H9 (cell line): ENCODE data around the gene PLEKHG2. TPM values are rescaled to one million over a fixed set of nuclear protein-coding genes. Genes with fewer than 3 reads are reported as not detected.

Experiments
- DNase-seq: peaks from one replicate; pipeline ENCODE4 v3.0.0-alpha.2; 2017
- H2AFZ ChIP-seq: one replicate; pipeline ENCODE4 v1.6.1; 2013; ENCODE audit warnings: mild to moderate bottlenecking, low read length, control low read depth, moderate library complexity
- H2AK5ac ChIP-seq: 2 replicates; pipeline ENCODE4 v1.6.1; 2013; ENCODE audit warnings: low read length, control low read depth, mixed read lengths; ENCODE audit not compliant: insufficient read length
- H2BK120ac ChIP-seq: one replicate; pipeline ENCODE4 v1.6.1; 2013; ENCODE audit warnings: low read depth, mild to moderate bottlenecking, low read length, control low read depth, inconsistent platforms; ENCODE audit not compliant: poor library complexity, severe bottlenecking
- H2BK12ac ChIP-seq: 2 replicates; pipeline ENCODE4 v1.6.1; 2013; ENCODE audit warnings: low read length, control low read depth, mixed read lengths, low read depth; ENCODE audit not compliant: insufficient read length
- H2BK15ac ChIP-seq: 2 replicates; pipeline ENCODE4 v1.6.1; 2013; ENCODE audit warnings: low read depth, low read length, control low read depth
- H2BK20ac ChIP-seq: one replicate; pipeline ENCODE4 v1.6.1; 2013; ENCODE audit warnings: low read depth, mild to moderate bottlenecking, low read length, control low read depth, inconsistent platforms; ENCODE audit not compliant: poor library complexity, severe bottlenecking
- H2BK5ac ChIP-seq: 2 replicates; pipeline ENCODE4 v1.6.1; 2013; ENCODE audit warnings: low read length, control low read depth, mixed read lengths; ENCODE audit not compliant: insufficient read length
- H3K14ac ChIP-seq: 2 replicates; pipeline ENCODE4 v1.6.1; 2013; ENCODE audit warnings: low read length, control low read depth; ENCODE audit not compliant: insufficient read depth
- H3K18ac ChIP-seq: 2 replicates; pipeline ENCODE4 v1.6.1; 2013; ENCODE audit warnings: low read depth, mild to moderate bottlenecking, mixed read lengths, low read length, control low read depth; ENCODE audit not compliant: insufficient read length
- H3K23ac ChIP-seq: 2 replicates; pipeline ENCODE4 v1.6.1; 2013; ENCODE audit warnings: low read length, control low read depth, mixed read lengths, low read depth; ENCODE audit not compliant: insufficient read length
- H3K23me2 ChIP-seq: 2 replicates; pipeline ENCODE4 v1.6.1; 2013; ENCODE audit warnings: low read depth, mild to moderate bottlenecking, mixed read lengths, low read length, control low read depth; ENCODE audit not compliant: insufficient read length, poor library complexity, severe bottlenecking
- H3K27ac ChIP-seq: 2 replicates; pipeline ENCODE4 v1.5.1; 2013; ENCODE audit warnings: low read length, control low read depth, mixed read lengths, low read depth; ENCODE audit not compliant: insufficient read length
- H3K27me3 ChIP-seq: 2 replicates; pipeline ENCODE4 v1.6.1; 2013; ENCODE audit warnings: low read length, control low read depth, inconsistent platforms; ENCODE audit not compliant: insufficient read depth
- H3K4ac ChIP-seq: 2 replicates; pipeline ENCODE4 v1.6.1; 2013; ENCODE audit warnings: low read depth, mild to moderate bottlenecking, control low read depth, inconsistent platforms, low read length, moderate library complexity
- H3K4me1 ChIP-seq: 2 replicates; pipeline ENCODE4 v1.6.1; 2013; ENCODE audit warnings: low read length, control low read depth, inconsistent platforms; ENCODE audit not compliant: insufficient read depth
- H3K4me2 ChIP-seq: 2 replicates; pipeline ENCODE4 v1.6.1; 2013; ENCODE audit warnings: low read length, control low read depth, mixed read lengths; ENCODE audit not compliant: insufficient read length, insufficient read depth
- H3K56ac ChIP-seq: 2 replicates; pipeline ENCODE4 v1.6.1; 2013; ENCODE audit warnings: low read depth, mild to moderate bottlenecking, mixed read lengths, low read length, control low read depth; ENCODE audit not compliant: insufficient read length
- H3K79me1 ChIP-seq: 2 replicates; pipeline ENCODE4 v1.6.1; 2013; ENCODE audit warnings: low read depth, mild to moderate bottlenecking, moderate library complexity, low read length, control low read depth, inconsistent platforms; ENCODE audit not compliant: insufficient read depth, poor library complexity, severe bottlenecking
- H3K79me2 ChIP-seq: 2 replicates; pipeline ENCODE4 v1.6.1; 2013; ENCODE audit warnings: low read length, control low read depth, inconsistent platforms; ENCODE audit not compliant: insufficient read depth
- H3K9ac ChIP-seq: 2 replicates; pipeline ENCODE4 v1.6.1; 2013; ENCODE audit warnings: low read length, control low read depth, mixed read lengths; ENCODE audit not compliant: insufficient read length; ENCODE audit errors: extremely low read depth
- H3K9me3 ChIP-seq: one replicate; pipeline ENCODE4 v1.6.1; 2013; ENCODE audit warnings: low read depth, low read length, inconsistent platforms; ENCODE audit not compliant: control insufficient read depth
- H3T11ph ChIP-seq: one replicate; pipeline ENCODE4 v1.6.1; 2013; ENCODE audit warnings: mild to moderate bottlenecking, low read length, control low read depth, inconsistent platforms
- H4K20me1 ChIP-seq: one replicate; pipeline ENCODE4 v1.6.1; 2013; ENCODE audit not compliant: control insufficient read depth, insufficient read length, insufficient read depth
- H4K5ac ChIP-seq: 2 replicates; pipeline ENCODE4 v1.6.1; 2013; ENCODE audit warnings: low read depth, mild to moderate bottlenecking, mixed read lengths, low read length, control low read depth; ENCODE audit not compliant: insufficient read length
- H4K8ac ChIP-seq: replicated peaks from 2 replicates; pipeline ENCODE4 v1.6.1; 2013; ENCODE audit warnings: low read length, control low read depth, mixed read lengths, low read depth; ENCODE audit not compliant: insufficient read length
- H4K91ac ChIP-seq: 2 replicates; pipeline ENCODE4 v1.6.1; 2013; ENCODE audit warnings: low read depth, mild to moderate bottlenecking, moderate library complexity, mixed read lengths, low read length, control low read depth; ENCODE audit not compliant: insufficient read length
- H3K27ac Mint-ChIP-seq, 3 experiments: 2 replicates in 2 of 3; 3 replicates in 1 of 3; pipeline ENCODE4 v1.8.0; 2020 to 2021; ENCODE audit warnings: mixed read lengths in 3 of 3, mild to moderate bottlenecking in 1 of 3, moderate library complexity in 1 of 3
- H3K27me3 Mint-ChIP-seq: 2 replicates; pipeline ENCODE4 v1.8.0; 2021; ENCODE audit warnings: low read depth, mild to moderate bottlenecking, moderate library complexity, mixed read lengths
- H3K36me3 Mint-ChIP-seq, 3 experiments: 2 replicates in 2 of 3; 3 replicates in 1 of 3; pipeline ENCODE4 v1.8.0; 2020 to 2021; ENCODE audit warnings: low read depth in 3 of 3, mixed read lengths in 3 of 3; ENCODE audit not compliant: insufficient read depth in 1 of 3
- H3K4me1 Mint-ChIP-seq, 2 experiments: 2 replicates each; pipeline ENCODE4 v1.8.0; 2020; ENCODE audit warnings: mixed read lengths in 2 of 2
- H3K4me3 Mint-ChIP-seq, 2 experiments: 2 replicates in 1 of 2; 3 replicates in 1 of 2; pipeline ENCODE4 v1.8.0; 2020 to 2021; ENCODE audit warnings: mild to moderate bottlenecking in 2 of 2, mixed read lengths in 2 of 2, moderate library complexity in 1 of 2
- H3K9me3 Mint-ChIP-seq, 2 experiments: 2 replicates in 1 of 2; 3 replicates in 1 of 2; pipeline ENCODE4 v1.8.0; 2020; ENCODE audit warnings: mild to moderate bottlenecking in 2 of 2, mixed read lengths in 2 of 2, moderate library complexity in 1 of 2
- WGBS: extraction: QIAGEN DNeasy Blood & Tissue Kit; methylation state at CpG from one replicate; pipeline ENCODE4 v1.1.7; 2013; ENCODE audit warnings: missing lambda C conversion rate, low lambda C conversion rate, mixed read lengths; ENCODE audit not compliant: insufficient read length; ENCODE audit errors: extremely low coverage; 5-methylcytosine and 5-hydroxymethylcytosine counted together
- total RNA-seq: library from RNA; stranded (reverse); gene quantifications from 2 replicates; pipeline ENCODE4 v1.2.1, GENCODE V29; 2021
- TF ChIP-seq, protein P1 (sequence below): fragments of 200-600 bp; sonication (generic); conservative IDR thresholded peaks from 3 replicates; pipeline ENCODE4 v1.8.0; 2021; ENCODE audit warnings: antibody characterized with exemption, mild to moderate bottlenecking

The PLEKHG2 gene
- total RNA-seq, 1 experiment from 2014 or later: 167 TPM

DNA sequence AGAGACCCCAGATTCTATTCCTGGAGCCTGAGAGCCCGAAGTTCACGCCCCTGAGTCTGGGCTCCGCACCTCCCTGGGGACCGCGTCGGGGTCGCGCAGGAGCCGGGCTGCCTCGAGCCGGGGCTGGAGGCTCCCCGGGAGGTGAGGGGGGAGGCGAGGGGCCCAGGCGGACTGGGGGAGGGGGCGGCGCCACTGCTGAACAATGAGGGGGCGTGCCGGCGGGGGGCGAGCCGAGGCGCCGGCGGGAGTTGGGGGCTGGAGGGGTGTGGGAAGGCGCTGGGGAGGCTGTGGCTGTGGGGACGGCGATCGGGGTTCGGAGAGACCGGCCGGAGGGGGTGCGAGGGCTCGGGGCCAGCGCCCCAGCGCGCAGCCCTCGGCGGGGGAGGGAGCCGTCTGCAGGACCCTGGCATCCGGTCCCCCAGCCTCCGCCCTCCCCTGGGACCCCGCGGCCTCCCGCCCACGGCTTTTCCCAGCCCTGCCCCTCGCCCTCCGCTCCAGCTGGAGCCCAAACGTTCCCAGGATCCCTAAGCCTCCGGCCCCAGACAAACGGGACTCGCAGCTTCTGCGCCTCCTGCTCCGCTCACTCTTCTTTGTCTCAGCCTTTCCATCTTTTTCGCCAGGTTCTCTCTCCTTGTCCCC, 922 bp downstream of the PLEKHG2 start:
- peak overlapping the region; percentile 95 to 96 (median 96) for H3K27ac Mint-ChIP-seq
- peak overlapping the region; percentile 74 for H3K14ac ChIP-seq
- peaks cover 1% of the 10 kb centered on the region; the same call in 1 of the 2 replicates for H3K27me3 Mint-ChIP-seq
- no peak overlapping the region for H3T11ph ChIP-seq
- H3K23me2 ChIP-seq: peaks cover 7% of the 10 kb centered on the region
- peak overlapping the region; percentile 85 for H3K9ac ChIP-seq
- H3K4me1 Mint-ChIP-seq: peaks cover 34 to 43% of the 10 kb centered on the region in 2 experiments
- H2AFZ ChIP-seq: no peak overlapping the region
- DNase-seq: no peak
- H3K36me3 Mint-ChIP-seq: peaks cover 16 to 47% (median 32%) of the 10 kb centered on the region in 3 experiments
- no peak overlapping the region for H4K8ac ChIP-seq
- peak overlapping the region; percentile 83 for H3K18ac ChIP-seq
- no peak overlapping the region for H3K23ac ChIP-seq
- TF ChIP-seq, protein P1, sequence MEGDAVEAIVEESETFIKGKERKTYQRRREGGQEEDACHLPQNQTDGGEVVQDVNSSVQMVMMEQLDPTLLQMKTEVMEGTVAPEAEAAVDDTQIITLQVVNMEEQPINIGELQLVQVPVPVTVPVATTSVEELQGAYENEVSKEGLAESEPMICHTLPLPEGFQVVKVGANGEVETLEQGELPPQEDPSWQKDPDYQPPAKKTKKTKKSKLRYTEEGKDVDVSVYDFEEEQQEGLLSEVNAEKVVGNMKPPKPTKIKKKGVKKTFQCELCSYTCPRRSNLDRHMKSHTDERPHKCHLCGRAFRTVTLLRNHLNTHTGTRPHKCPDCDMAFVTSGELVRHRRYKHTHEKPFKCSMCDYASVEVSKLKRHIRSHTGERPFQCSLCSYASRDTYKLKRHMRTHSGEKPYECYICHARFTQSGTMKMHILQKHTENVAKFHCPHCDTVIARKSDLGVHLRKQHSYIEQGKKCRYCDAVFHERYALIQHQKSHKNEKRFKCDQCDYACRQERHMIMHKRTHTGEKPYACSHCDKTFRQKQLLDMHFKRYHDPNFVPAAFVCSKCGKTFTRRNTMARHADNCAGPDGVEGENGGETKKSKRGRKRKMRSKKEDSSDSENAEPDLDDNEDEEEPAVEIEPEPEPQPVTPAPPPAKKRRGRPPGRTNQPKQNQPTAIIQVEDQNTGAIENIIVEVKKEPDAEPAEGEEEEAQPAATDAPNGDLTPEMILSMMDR: no peak
- H3K27ac ChIP-seq: no peak overlapping the region
- H3K79me2 ChIP-seq: peaks cover 6% of the 10 kb centered on the region; the same call in 1 of the 2 replicates
- no peak overlapping the region; the same call in 1 of the 2 replicates for H3K4ac ChIP-seq
- H4K91ac ChIP-seq: no peak overlapping the region
- H2BK15ac ChIP-seq: no peak overlapping the region
- H2BK5ac ChIP-seq: no peak overlapping the region
- H3K79me1 ChIP-seq: peaks cover 6% of the 10 kb centered on the region
- peaks cover 2% of the 10 kb centered on the region for H4K20me1 ChIP-seq
- H4K5ac ChIP-seq: no peak overlapping the region
- H2AK5ac ChIP-seq: no peak overlapping the region
- no peaks in the 10 kb centered on the region; a peak in 1 of 5 replicates for H3K9me3 Mint-ChIP-seq
- H2BK12ac ChIP-seq: no peak overlapping the region
- no peaks in the 10 kb centered on the region for H3K9me3 ChIP-seq
- peak overlapping the region; percentile 96 to 97 for H3K4me3 Mint-ChIP-seq
- WGBS: no CpG with 5 or more reads among the region's 54 CpGs
- peak overlapping the region; percentile 26 for H2BK120ac ChIP-seq
- H3K56ac ChIP-seq: no peak overlapping the region
- peak overlapping the region; percentile 89 for H3K4me2 ChIP-seq
- no peaks in the 10 kb centered on the region for H3K27me3 ChIP-seq
- H3K4me1 ChIP-seq: peaks cover 4% of the 10 kb centered on the region; the same call in 1 of the 2 replicates
- no peak overlapping the region for H2BK20ac ChIP-seq
